Body of pancreas (tissue), 4 donors: Measurements from ENCODE around the gene GVQW3.

Experiments used
- POLR2A ChIP-seq, 3 donors: fragments of 450-650 bp; IDR thresholded peaks; one replicate each; pipeline ENCODE4 v1.6.1; 2016; ENCODE audit warnings: antibody characterized with exemption in 3 of 3, mild to moderate bottlenecking in 2 of 3
- TF ChIP-seq, protein P1 (sequence below), 7 experiments: fragments of 450-650 bp in 4 of 7; fragments of 200-600 bp in 3 of 7; sonication (generic) in 3 of 7; IDR thresholded peaks; one replicate each; pipeline ENCODE4 v1.5.1; 2016 to 2019; ENCODE audit warnings: antibody characterized with exemption in 7 of 7

DNA sequence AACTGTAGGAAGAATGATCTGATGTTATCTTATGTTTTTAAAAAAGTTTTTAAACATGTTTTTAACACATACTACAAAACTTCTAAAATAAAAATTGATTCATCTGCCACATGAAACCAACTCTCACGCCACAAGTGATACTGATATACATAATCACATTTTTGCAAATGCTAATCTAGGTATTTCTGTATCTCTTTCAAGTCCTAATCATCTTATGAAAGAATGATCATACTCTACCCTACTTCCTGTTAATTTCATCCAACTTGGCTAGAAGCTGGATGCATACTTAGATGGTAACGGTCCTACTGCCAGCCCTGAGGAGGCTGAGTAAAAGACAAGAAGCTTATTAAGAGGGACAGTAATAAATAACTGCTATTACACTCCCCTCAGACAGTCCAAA is 19.3 kb upstream of the GVQW3 start:
- TF ChIP-seq, protein P1, sequence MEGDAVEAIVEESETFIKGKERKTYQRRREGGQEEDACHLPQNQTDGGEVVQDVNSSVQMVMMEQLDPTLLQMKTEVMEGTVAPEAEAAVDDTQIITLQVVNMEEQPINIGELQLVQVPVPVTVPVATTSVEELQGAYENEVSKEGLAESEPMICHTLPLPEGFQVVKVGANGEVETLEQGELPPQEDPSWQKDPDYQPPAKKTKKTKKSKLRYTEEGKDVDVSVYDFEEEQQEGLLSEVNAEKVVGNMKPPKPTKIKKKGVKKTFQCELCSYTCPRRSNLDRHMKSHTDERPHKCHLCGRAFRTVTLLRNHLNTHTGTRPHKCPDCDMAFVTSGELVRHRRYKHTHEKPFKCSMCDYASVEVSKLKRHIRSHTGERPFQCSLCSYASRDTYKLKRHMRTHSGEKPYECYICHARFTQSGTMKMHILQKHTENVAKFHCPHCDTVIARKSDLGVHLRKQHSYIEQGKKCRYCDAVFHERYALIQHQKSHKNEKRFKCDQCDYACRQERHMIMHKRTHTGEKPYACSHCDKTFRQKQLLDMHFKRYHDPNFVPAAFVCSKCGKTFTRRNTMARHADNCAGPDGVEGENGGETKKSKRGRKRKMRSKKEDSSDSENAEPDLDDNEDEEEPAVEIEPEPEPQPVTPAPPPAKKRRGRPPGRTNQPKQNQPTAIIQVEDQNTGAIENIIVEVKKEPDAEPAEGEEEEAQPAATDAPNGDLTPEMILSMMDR (IDR thresholded peaks at IDR 0.05) = no peak
- TF ChIP-seq POLR2A (IDR thresholded peaks at IDR 0.05) = no peak
